Fibroblast of pulmonary artery (primary cell): ENCODE measurements around the gene NSG2.
"Not testable (repeated sequence)": the region's sequence is repeated elsewhere in the genome, so short reads cannot be mapped to it uniquely, and the experiment has no call there.

Experiments
- DNase-seq: peaks from one replicate; pipeline ENCODE4 v3.0.0-alpha.2; 2010; ENCODE audit warnings: low read depth
- H3K4me3 ChIP-seq: replicated peaks from 2 replicates; pipeline ENCODE4 v1.5.1; 2011; ENCODE audit warnings: low read depth, mild to moderate bottlenecking, control low read depth, low read length, moderate library complexity
- CTCF ChIP-seq: IDR thresholded peaks from 2 replicates; pipeline ENCODE4 v1.5.1; 2011; ENCODE audit warnings: mild to moderate bottlenecking, control low read depth, low read length, inconsistent platforms; ENCODE audit errors: missing control alignments

Gene NSG2

DNA sequence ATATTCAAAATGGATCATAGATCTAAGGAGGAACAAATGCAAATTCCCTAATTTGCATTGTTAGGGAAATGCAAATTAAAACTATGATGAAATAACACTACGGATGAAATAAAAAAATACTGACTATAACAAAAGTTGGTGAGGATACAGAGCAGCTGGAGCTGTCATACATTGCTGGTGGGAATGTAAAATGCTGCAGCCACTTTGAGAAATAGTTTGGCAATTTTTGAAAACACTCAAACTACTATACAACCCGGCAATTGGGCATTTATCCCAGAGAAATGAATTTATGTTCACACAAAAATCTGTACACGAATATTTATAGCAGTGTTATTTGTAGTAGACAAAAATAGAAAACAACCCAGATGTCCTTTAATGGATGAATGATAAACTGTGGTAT is 34.1 kb upstream of the NSG2 start:
- TF ChIP-seq CTCF = no peak
- H3K4me3 ChIP-seq = no peak overlapping the region
- DNase-seq = no peak

- peak; percentile 58 for TF ChIP-seq CTCF
- H3K4me3 ChIP-seq = not testable (repeated sequence)
- DNase-seq = peak; percentile 63
Observed at GRCh38 chr5:174020069-174020927, 25.2 kb upstream of the NSG2 start.

GRCh38 chr5:174020928-174021304 is 24.6 kb upstream of the NSG2 start:
- no peak for DNase-seq
- TF ChIP-seq CTCF = no peak
- no peak overlapping the region for H3K4me3 ChIP-seq

DNA sequence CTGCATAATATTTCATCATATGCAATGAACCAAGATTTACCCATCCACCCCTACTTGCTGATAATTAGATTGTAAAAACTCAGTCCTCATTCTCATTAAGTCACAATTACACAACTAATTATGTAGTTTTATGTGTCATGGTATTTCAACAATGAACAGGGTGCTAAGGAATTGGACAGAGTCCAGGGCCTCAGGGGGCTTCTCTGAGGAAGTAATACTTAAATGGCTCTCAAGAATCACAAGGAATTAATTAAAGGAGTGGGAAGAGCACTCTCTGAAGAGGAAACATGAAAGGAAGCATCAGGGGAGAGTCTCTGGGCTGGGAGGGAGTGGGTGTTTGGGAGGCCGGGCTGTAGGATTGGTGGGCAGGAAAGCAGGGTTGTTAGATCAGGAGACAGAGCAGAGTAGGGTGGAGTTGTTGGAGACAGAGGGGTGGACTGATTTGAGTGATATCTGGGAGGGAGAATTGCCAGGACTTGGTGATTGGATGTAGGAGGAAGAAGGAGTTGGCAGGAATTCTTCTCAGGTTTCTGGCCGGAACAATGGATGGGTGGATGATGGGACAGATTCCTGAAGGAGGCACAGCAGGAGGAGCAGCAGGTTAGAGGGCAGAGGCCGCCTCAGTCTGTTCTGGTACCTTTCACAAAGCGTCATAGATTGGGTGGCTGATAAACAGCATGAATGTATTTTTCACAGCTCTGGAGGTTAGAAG is 23.0 kb upstream of the NSG2 start:
- TF ChIP-seq CTCF = no peak
- no peak for DNase-seq
- H3K4me3 ChIP-seq = no peak overlapping the region

- H3K4me3 ChIP-seq = no peak overlapping the region
- DNase-seq = no peak
- no peak for TF ChIP-seq CTCF
Observed at GRCh38 chr5:174030286-174030685, 15.2 kb upstream of the NSG2 start.

- H3K4me3 ChIP-seq = no peak overlapping the region
- DNase-seq = no peak
- TF ChIP-seq CTCF = no peak
Observed at GRCh38 chr5:174044466-174045254, 846 bp upstream of the NSG2 start.
